CD4-positive, alpha-beta T cell treated with Interleukin-2 at 100 ng/mL for 4 hours (primary cell): ENCODE measurements around the gene KMT2D.
A peak's percentile ranks its signal among the peaks of the same experiment; 100 is the strongest.

ENCODE experiments used
- DNase-seq: peaks from one replicate; pipeline ENCODE4 v3.0.0-alpha.2; 2020; ENCODE audit warnings: low spot score

KMT2D gene

GRCh38 chr12:49060237-49061156 lies at the start of gene KMT2D:
KMT2D (minus strand) TSS chr12:49060794; CDS start chr12:49055324, 5,470 bp downstream.
- DNase-seq, result peak; percentile 89

GRCh38 chr12:49109641-49110463 lies 49.3 kb upstream of the KMT2D start:
- DNase-seq, result no peak

DNA sequence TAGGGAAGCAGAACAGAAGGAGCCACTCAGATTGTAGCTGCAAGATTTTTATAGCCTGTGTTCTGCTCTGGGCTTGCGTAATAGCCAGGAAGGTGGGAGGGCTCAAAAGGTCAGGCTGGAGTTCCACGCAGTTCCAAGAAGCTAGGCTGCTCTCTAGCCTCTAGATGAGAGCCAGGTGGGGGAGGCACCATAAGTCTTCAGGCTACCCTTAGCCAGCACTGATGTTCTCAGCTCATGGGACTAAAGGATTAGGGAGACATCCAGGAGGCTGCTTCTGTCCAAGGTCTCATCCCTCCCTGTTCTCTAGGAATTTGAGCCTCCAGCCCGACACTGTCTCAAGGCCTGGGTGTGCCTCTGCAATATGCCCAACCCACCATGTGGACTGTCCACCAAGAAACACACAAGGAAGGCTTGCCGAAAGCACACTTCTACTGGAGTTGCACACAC lies 48.4 kb upstream of the KMT2D start:
- no peak for DNase-seq

DNA sequence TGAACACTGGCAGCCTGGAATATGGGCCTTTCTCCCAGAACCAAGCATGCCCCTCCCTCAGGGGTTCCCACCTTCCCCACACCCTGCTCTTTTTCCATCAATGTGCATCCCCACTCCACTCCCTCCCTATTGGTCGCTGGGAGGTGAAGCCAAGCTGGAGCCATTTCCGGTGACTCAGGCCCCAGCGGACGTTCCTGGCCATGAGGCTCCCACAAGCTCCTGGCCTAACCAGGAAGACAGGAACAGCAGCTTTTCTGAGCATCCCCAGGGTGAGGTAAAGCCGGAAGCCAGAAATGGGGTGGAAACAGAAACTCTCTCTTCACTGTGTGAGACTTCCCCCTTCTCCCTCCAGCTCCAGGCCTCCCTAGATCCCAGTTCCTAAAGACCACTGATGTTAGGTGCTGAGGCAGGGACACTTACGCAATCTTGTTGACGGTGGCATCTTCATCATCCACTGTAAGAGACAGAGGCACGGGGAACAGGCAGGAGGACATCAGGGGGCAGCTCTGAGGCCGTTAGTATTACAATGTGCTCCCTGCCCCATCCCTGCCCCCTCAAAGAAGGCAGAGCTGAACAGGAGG lies 45.0 kb upstream of the KMT2D start:
- no peak for DNase-seq

- no peak for DNase-seq
Observed at GRCh38 chr12:49104822-49105221, 44.2 kb upstream of the KMT2D start.

DNA sequence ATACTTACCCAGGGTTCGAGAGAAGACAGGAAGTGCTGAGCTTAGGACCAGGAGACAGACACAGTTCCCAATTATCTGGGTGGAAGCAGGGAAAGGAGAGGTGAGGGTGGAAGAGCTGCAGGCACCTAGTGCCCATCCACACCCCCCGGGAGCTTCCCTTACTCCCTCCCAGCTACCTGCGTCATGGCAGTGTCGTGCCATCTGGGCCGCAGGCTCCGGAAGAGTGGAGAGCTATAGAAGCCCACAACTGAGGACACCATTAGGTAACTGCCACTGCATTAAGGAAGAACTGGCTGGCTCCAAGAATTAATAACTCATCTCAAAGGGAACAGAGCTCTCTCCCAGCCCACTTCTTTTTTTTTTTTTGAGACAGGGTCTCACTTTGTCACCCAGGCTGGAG lies 39.8 kb upstream of the KMT2D start:
- DNase-seq, result no peak

GRCh38 chr12:49098703-49099102 lies 38.1 kb upstream of the KMT2D start:
- DNase-seq, result no peak

DNA sequence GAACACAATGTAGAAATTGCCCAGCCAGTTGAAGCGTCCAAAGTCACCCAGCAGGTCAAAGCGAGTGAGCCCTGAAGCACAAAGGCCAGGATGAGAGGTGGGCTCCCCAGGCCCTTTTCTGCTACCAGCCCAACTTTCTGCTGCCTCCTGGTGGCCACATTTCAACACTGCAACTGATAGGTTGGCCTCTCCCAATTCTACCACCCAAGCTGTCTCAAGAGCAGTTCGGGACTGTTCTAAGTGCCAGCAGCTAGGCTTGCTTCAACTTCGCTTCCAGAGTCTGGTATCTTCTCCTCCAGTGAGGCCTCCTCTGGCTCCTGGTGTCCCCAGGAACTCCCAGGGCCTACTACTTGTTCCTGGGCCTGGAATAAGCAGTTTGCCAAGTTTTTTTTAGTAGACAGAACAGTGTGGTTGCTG lies 37.4 kb upstream of the KMT2D start:
- peak; percentile 72 for DNase-seq

- no peak for DNase-seq
Observed at GRCh38 chr12:49097381-49097780, 36.8 kb upstream of the KMT2D start.

- DNase-seq, result no peak
Observed at GRCh38 chr12:49094975-49095365, 34.4 kb upstream of the KMT2D start.

DNA sequence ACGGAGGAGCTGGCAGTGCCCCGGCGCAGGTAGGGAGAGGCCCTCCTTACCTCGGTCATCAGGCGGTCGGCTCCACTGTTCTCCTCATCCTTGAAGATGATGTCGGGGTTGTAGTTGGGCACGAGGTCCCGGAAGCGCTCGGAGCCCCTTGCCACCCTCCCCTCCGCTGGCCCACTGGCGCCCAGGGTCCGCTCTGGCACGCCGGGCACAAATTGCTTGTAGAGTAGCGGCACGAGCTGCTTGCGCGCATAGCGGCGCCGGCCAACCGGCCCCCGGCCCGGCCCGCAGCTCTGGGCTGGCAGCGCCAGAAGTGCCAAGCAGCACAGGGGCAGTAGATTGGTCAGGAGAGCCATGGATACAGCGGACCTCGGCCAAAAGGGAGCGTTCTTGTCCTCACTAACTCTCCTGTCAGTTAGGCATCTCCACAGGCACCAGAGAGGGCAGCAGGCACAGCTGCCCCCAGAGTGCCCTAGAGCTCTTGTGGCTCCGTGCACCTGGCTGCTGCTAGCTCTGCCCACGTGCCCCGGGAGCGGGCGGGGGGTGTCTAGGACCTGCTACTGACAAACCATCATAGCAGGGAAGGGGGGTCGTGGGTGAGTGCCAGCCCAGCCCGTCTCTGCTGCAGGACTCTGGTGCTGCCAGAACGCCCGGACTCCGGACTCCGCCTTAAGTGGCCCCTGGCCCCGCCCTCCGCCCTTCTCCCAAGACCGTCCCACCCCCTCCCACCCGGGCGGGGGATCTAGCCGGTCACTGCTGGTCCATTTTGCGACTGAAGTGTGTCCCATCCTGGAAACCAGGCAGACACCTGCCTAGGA lies 33.8 kb upstream of the KMT2D start, which contains the start of gene DHH:
TSS of gene DHH (minus strand) at position 642 of the 815 bp plus-strand sequence. CDS start at position 353, 289 bp downstream.
- DNase-seq, result no peak

GRCh38 chr12:49093792-49094159 lies 33.2 kb upstream of the KMT2D start:
- no peak for DNase-seq

GRCh38 chr12:49092816-49093406 lies 32.3 kb upstream of the KMT2D start:
- DNase-seq, result no peak

DNA sequence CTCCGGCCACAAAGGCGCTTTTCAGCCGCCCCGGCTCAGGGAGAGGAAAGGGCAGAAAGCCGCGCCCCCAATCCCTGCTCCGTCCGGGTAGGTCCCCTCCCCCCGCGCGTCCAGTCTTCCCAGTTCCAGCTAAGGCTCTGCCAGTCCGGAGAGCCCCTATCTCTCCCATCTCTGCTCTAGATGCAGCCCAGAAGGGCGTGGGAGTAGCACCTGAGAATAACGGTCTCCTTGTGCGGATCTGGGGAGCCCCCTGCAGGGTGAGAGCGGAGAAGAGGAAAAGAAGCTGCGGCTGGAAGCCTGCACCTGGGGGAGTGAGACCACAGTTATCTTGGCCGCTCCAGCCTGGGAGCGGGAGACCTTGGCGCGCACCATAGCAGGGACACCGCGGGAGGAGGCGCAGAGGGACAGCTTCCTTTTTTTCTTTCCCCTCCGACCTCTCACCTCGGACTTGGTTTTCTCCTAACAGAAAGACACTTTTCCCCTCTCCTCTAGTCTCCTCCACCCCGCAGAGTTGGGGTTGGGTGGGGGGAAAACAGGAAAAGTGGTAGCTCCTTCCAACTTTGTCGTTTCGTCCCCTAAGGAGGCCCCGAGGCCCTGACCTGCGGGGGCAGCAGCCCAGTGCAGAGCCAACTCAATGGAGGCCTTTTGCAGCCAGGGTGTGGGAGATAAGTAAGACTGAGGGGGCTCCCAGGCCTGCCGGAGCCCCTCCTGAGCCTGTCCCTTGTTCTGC lies 31.7 kb upstream of the KMT2D start:
- peak; percentile 57 for DNase-seq

DNA sequence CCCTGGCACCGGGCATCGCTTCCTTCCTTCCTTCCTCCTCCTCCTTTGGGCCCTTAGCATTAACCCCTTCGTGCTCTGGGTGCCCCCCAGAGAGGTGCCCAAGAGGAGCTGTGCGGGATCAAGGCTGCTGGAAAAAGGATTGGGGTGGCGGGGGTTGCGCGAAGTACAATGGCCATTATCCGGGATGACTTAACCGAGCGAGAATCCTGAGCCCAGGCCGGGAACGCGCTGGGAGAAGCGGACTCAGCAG lies 31.2 kb upstream of the KMT2D start:
- no peak for DNase-seq

- DNase-seq, result no peak
Observed at GRCh38 chr12:49091056-49091835, 30.7 kb upstream of the KMT2D start.

DNA sequence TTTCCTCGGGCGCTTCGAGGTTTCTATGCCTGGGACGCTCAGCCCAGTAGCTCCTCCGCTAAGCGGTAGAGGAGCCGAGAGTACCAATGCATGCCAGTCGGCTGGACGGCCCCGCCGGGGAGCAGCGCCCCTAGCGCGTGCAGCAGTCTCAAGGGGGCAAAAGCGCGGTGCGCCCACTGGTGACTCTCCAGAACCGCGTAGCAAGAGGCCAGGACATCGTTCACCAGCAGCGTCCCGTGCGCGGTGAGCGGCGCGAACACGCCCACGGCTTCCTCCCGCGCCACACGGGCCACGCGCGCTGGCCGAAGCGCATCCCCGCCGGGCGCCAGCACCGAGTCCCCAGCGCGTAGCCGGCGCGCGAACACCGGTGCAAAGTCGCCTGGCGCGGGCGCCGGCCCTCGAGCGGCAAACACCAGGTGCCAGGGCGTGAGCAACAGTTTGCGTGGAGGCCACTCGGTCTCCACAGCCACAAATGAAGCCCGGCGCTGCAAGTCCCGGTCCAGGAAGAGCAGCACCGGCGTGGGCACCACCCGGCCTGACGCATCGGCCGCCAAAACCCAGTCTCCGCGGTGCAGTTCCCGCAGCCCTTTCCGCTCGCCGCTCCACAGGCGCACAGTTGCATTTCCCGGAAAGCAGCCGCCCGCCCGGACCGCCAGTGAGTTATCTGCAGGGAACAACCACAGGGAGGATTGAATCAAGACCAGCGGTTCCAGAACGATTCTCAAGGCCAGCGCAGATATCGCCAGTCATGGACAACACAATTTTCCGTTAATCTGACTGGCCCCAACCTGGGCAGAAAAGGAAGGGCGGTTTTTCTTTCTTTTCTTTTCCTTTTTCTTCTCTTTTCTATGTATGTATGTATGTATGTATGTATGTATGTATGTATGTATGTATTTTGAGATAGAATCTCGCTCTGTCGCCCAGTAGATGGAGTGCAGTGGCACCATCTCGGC lies 29.5 kb upstream of the KMT2D start:
- DNase-seq, result no peak

DNA sequence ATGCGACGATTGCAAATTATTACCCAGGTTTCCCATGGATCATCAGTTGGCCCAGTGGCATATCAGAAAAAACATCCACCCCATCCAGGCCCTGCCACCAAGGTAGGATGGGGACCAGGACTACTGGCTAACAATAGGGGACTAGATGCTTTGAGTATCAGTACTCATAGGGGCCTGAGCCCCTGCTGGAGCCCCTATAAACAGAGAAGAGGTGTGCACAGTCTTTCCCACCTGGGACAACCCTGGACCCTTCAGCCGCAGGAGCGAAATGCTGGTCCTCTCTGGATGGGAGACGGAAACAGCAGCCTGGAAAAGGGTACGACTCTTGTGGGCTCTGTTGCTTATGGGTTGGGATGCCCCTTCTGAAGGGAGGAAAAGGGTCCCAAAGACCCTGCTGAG lies 28.3 kb upstream of the KMT2D start:
- DNase-seq, result no peak
